ENCODE data around the gene ACOT12.

The ACOT12 gene

GRCh38 chr5:81427566-81427965 is 33.6 kb upstream of the ACOT12 start:
- Histone ChIP-seq H3K36me3 (no peaks in the 10 kb centered on the region), H3K27me3 (no peaks in the 10 kb centered on the region), H3K9me3 (no peaks in the 10 kb centered on the region), H3K4me3 (ENCODE audit: low read depth, low read length) (no peak overlapping the region), H3K4me1 (peaks cover 11% of the 10 kb centered on the region)
- no peak for DNase-seq
- TF ChIP-seq CTCF (IDR thresholded peaks at IDR 0.05; ENCODE audit: low read depth, low read length) = no peak

GRCh38 chr5:81426359-81427030 is 32.6 kb upstream of the ACOT12 start:
- Histone ChIP-seq H3K4me1 (peaks cover 11% of the 10 kb centered on the region), H3K27me3 (no peaks in the 10 kb centered on the region), H3K4me3 (ENCODE audit: low read depth, low read length) (no peak overlapping the region), H3K36me3 (no peaks in the 10 kb centered on the region), H3K9me3 (no peaks in the 10 kb centered on the region)
- no peak for TF ChIP-seq CTCF (IDR thresholded peaks at IDR 0.05; ENCODE audit: low read depth, low read length)
- no peak for DNase-seq

- DNase-seq = no peak
- H3K9me3 ChIP-seq = no peaks in the 10 kb centered on the region
- H3K27me3 ChIP-seq = no peaks in the 10 kb centered on the region
- no peaks in the 10 kb centered on the region for H3K36me3 ChIP-seq
- peak; percentile 55 for TF ChIP-seq CTCF (IDR thresholded peaks at IDR 0.05; ENCODE audit: low read depth, low read length)
- H3K4me3 ChIP-seq (ENCODE audit: low read depth, low read length) = no peak overlapping the region
- peaks cover 11% of the 10 kb centered on the region for H3K4me1 ChIP-seq
Measured at GRCh38 chr5:81425569-81425968, 31.6 kb upstream of the ACOT12 start.

- Histone ChIP-seq H3K4me1 (peaks cover 11% of the 10 kb centered on the region), H3K36me3 (no peaks in the 10 kb centered on the region), H3K9me3 (no peaks in the 10 kb centered on the region), H3K27me3 (no peaks in the 10 kb centered on the region), H3K4me3 (ENCODE audit: low read depth, low read length) (no peak overlapping the region)
- no peak for TF ChIP-seq CTCF (IDR thresholded peaks at IDR 0.05; ENCODE audit: low read depth, low read length)
- DNase-seq = no peak
Measured at GRCh38 chr5:81424728-81425127, 30.8 kb upstream of the ACOT12 start.

- H3K4me3 ChIP-seq (ENCODE audit: low read depth, low read length) = no peak overlapping the region
- no peaks in the 10 kb centered on the region for H3K9me3 ChIP-seq
- H3K4me1 ChIP-seq = peaks cover 8% of the 10 kb centered on the region
- no peaks in the 10 kb centered on the region for H3K27me3 ChIP-seq
- TF ChIP-seq CTCF (IDR thresholded peaks at IDR 0.05; ENCODE audit: low read depth, low read length) = no peak
- H3K36me3 ChIP-seq = no peaks in the 10 kb centered on the region
- DNase-seq = no peak
Measured at GRCh38 chr5:81422671-81423070, 28.7 kb upstream of the ACOT12 start.

- DNase-seq = no peak
- Histone ChIP-seq H3K36me3 (no peaks in the 10 kb centered on the region), H3K27me3 (no peaks in the 10 kb centered on the region), H3K9me3 (no peaks in the 10 kb centered on the region), H3K4me1 (no peaks in the 10 kb centered on the region; the same call in 1 of the 2 replicates), H3K4me3 (ENCODE audit: low read depth, low read length) (no peak overlapping the region)
- TF ChIP-seq CTCF (IDR thresholded peaks at IDR 0.05; ENCODE audit: low read depth, low read length) = no peak
Measured at GRCh38 chr5:81420039-81420667, 26.2 kb upstream of the ACOT12 start.
